GM19397 (cell line): Measurements from ENCODE around the gene RASEF.

ENCODE experiments used
- ATAC-seq: cut with Tn5 transposase; IDR thresholded peaks from one replicate; pipeline ENCODE4 v1.9.1; 2021; ENCODE audit warnings: mild to moderate bottlenecking, moderate library complexity; ENCODE audit not compliant: unreplicated experiment

RASEF gene

GRCh38 chr9:83015897-83016296 lies 47.0 kb downstream of the RASEF start:
- no peak for ATAC-seq

GRCh38 chr9:83013867-83014605 lies 48.9 kb downstream of the RASEF start:
- no peak for ATAC-seq

GRCh38 chr9:83012922-83013838 lies 49.8 kb downstream of the RASEF start:
- ATAC-seq = no peak

- no peak for ATAC-seq
Measured at GRCh38 chr9:83012168-83012921, 50.6 kb downstream of the RASEF start.

GRCh38 chr9:83011611-83012010 lies 51.3 kb downstream of the RASEF start:
- no peak for ATAC-seq

- ATAC-seq = no peak
Measured at GRCh38 chr9:83007521-83008300, 55.2 kb downstream of the RASEF start.

GRCh38 chr9:83006378-83006777 lies 56.6 kb downstream of the RASEF start:
- ATAC-seq = no peak

GRCh38 chr9:83005963-83006362 lies 57.0 kb downstream of the RASEF start:
- no peak for ATAC-seq

- no peak for ATAC-seq
Measured at GRCh38 chr9:83005361-83005760, 57.6 kb downstream of the RASEF start.

GRCh38 chr9:83002329-83002728 lies 60.6 kb downstream of the RASEF start:
- ATAC-seq = no peak

GRCh38 chr9:83000765-83001164 lies 62.2 kb downstream of the RASEF start:
- ATAC-seq = no peak

GRCh38 chr9:82998409-82998808 lies 64.5 kb downstream of the RASEF start:
- no peak for ATAC-seq

GRCh38 chr9:82997476-82998140 lies 65.3 kb downstream of the RASEF start:
- ATAC-seq = no peak

- ATAC-seq = no peak
Measured at GRCh38 chr9:82996941-82997340, 66.0 kb downstream of the RASEF start.

GRCh38 chr9:82993856-82994605 lies 68.9 kb downstream of the RASEF start:
- no peak for ATAC-seq

- no peak for ATAC-seq
Measured at GRCh38 chr9:82991671-82992070, 71.3 kb downstream of the RASEF start.

GRCh38 chr9:82989929-82990328 lies 73.0 kb downstream of the RASEF start:
- no peak for ATAC-seq

- no peak for ATAC-seq
Measured at GRCh38 chr9:82988488-82988887, 74.5 kb downstream of the RASEF start.
